Hematopoietic multipotent progenitor cell treated with erythropoietin and hydrocortisone succinate and interleukin-3 and kit ligand, for 17 days (in vitro differentiated cells): Measurements from ENCODE around the gene DENND5B.
"Not testable (repeated sequence)": the region's sequence is repeated elsewhere in the genome, so short reads cannot be mapped to it uniquely, and the experiment has no call there.

Experiments used
- DNase-seq: peaks from one replicate; pipeline ENCODE4 v3.0.0-alpha.2; 2015; ENCODE audit warnings: low spot score

Gene DENND5B

DNA sequence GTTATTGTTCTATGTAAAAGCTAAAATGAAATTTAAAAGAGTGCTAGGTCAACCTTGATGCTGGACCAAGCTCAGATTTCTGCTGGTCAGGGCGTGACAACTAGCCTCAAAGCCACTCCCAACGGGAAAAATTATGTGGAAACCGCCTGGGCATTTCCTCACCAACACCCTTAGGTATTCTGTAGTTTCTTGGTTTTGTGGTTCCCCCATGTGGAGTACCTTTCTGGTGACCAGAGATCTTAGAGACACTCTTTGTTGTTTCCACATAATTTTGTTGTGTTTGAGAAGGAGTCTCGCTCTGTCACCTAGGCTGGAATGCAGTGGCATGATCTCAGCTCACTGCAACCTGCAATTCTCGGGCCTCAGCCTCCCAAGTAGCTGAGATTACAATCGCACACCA lies 119.9 kb downstream of the DENND5B start:
- no peak for DNase-seq

DNA sequence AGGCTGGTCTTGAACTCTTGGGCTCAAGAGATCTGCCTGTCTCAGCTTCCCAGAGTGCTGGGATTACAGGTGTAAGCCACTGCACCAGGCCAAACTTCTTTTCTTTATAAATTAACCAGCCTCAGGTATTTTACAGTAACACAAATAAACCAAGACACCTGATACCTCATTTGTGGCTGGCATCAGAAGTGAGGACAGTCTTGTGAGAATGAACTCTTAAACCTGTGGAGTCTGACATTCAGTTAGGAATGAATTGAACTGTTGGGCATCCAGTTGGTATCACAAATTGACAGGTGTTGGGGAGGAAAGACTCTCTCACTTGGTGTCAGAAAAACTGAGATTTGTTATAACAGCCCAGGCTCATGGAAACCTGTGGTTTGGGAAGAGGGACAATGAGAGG lies 120.5 kb downstream of the DENND5B start:
- no peak for DNase-seq

GRCh38 chr12:31466768-31467167 lies 124.2 kb downstream of the DENND5B start:
- no peak for DNase-seq

DNA sequence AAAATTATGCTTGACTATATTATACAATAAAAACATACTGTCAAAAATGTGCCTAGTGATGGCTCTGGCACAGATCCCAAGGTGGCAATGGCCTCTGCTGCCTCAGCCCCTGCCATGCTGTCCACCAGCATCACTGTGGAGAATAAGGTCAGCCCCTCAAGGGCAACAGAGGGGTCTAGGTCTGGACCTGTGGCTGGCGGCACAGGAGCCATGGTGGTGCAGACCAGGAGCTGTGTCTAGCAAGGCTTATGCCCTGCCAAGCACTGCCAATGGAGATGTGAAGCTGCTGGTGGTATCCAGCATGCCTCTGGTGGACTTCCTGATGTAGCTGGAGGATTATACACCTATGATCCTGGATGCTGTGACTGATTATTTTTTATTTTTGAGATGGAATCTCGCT lies 125.9 kb downstream of the DENND5B start:
- DNase-seq = no peak

DNA sequence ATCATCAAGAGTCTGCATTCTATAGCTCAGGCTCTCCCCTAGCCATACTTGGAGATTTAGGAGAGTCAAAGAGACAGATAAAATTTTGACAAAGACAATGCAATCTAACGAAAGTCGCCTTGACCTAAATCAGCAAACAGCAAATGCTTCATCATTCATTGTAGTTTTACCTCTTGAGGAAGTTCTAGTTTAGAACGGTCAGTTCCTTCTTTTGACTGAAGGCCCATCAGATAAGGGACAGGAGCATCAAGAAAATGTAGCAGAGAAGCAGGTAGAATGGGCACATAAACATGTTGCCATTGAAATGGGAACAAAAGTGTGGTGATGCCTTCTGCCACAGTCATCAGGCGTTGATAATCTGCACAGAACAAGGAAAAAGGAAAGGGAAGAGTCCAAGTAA lies 130.9 kb downstream of the DENND5B start:
- DNase-seq = no peak

DNA sequence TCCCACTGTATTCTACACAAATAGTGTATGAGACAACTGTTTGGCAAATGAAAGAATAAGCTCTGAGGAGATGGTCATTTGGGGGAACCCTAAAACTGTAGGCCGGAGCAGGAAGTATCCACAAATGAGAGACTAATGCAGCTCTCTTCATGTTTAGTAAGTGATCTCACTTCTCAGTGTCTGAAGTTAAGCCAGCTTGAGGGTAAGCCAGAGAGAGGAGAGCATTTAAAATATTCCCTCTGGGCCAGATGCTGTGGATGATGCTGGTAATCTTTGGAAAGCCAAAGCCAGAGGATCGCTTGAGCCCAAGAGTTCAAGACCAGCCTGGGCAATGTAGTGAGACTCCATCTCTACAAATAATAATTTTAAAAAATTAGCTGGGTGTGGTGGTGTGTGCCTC lies 134.4 kb downstream of the DENND5B start:
- no peak for DNase-seq

DNA sequence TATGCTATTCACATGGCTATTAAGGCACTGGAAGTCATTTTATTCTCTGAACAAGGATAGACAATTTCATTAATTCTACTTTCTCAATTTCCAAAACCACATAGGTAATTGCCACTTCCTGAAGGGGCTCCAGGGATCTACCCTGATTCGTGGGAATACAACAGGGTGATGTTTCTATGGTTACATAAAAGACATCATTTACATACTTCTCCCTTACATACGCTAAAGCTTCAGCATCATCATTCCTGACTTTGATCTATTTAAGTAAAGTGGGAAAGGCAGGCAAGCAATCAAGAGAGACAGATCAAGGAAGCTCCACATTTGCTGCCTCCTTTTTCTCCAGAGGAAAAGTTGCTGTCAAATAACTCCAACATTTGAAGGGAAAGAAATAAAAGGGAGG lies 146.2 kb downstream of the DENND5B start:
- DNase-seq = no peak

DNA sequence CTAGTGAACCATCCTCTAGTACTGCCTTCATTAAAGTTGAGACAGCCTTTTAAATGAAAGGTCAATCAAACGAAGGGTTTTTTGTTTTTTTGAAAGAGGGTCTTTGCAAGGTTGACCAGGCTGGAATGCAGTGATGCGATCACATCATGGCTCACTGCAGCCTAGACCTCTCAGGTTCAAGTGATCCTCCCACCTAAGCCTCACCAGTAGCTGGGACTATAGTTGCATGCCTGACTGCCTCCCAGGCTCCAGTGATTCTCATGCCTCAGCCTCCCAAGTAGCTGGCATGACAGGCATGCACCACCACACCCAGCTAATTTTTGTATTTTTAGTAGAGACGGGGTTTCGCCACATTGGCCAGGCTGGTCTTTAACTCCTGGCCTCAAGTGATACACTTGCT lies 150.3 kb downstream of the DENND5B start:
- no peak for DNase-seq

DNA sequence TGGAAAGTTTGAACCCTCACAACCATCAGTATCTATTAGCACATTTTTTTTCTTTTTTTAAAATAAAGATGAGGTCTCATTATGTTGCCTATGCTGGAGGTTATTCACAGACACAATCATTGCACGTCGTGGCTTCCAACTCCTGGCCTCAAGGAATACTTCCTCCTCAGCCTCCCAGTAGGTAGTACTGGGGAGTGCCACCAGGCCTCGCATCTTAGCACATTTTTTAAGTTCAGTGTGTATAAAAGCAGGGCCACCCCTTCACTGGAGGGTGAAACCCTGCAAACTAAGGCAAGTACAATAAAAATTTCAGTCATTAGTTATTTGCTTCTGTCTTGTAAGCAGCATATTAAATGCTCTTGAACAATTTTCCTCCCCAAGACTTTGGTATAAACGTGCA lies 150.8 kb downstream of the DENND5B start:
- DNase-seq = no peak

DNA sequence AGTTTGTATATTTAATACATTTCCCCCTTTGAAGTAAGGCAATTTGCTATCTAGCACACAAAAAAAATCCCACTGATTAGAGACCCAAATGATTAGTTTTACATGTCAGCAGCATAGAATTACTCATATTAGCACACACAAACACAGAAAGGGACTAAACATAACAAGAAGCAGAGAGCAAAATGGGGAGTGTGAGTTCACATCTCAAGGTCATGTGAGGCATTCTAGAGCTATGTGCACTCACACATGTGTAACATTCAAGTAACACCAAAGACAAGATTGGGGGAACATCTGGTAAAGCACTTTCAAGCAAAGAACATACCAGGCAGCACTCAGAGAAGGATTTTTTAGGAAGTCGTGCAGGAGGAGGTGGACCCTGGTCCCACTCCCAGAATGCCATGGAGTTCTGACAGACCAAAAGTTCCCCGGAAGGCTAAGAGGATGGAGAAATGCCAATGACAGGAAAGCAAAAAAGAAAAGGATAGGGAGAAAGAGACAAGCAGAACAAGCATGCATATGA lies 159.2 kb downstream of the DENND5B start:
- no peak for DNase-seq

- no peak for DNase-seq
These were observed 167.5 kb downstream of the DENND5B start for GRCh38 chr12:31423405-31423804.

DNA sequence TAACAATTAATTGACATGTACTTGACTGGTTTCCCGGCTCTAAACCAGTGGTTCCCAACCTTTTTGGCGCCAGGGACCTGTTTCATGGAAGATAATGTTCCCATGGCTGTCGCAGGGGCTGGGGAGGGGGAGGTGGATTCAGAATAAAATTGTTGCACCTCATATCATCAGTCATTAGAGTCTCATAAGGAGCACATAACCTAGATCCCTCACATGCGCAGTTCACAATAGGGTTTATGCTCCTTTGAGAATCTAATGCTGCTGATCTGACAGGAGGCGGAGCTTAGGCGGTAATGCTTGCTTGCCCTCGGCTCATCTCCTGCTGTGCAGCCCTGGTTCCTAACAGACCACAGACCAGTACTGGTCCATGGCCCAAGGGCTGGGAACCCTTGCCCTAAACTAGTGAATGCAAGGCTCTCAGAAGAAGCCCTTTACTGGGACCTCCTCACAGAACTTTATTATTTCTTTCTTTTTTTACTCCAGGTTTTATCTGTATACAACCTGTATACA lies 178.6 kb downstream of the DENND5B start:
- DNase-seq = no peak

GRCh38 chr12:31408763-31409162 lies 182.2 kb downstream of the DENND5B start:
- no peak for DNase-seq

DNA sequence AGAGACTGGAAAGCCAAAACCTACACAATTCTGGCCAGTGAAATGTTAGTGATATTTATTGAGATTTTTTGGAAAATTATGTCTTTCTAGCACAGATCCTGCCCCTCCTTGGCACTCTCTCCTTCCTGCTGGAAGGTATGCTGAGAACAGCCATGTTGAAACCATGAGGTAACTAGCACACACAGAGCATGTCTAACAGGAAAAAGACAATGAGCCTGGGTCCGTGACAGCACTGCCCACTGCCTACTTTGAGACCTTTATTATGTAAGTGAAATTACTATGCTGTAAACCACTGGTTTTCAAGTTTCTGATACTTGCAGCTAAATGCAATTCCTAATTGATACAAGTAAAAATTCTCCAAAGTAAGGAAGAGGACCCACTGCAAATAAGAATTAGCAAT lies 183.4 kb downstream of the DENND5B start:
- no peak for DNase-seq

DNA sequence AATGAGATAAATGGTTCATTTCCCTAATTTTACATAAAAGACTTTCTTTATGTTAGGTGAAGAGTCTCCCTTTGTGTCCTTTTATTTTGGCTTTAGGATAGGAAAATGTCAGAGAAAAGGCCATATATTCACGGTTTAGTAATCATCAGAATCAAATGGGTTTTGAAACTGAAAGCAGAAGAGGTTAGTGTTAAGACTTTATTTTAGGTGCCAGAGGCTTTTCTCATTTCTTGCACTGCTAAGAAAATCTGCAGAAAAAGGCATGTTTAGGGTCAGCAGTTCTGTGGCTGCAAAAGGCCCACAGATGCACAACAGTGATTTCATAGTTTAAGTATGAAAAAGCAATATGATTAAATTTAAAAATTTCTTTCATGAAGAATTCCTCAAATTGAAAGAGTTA lies 184.6 kb downstream of the DENND5B start:
- no peak for DNase-seq

GRCh38 chr12:31405021-31405420 lies 185.9 kb downstream of the DENND5B start:
- DNase-seq = no peak

GRCh38 chr12:31403099-31403607 lies 187.8 kb downstream of the DENND5B start:
- DNase-seq = peak; percentile 44

DNA sequence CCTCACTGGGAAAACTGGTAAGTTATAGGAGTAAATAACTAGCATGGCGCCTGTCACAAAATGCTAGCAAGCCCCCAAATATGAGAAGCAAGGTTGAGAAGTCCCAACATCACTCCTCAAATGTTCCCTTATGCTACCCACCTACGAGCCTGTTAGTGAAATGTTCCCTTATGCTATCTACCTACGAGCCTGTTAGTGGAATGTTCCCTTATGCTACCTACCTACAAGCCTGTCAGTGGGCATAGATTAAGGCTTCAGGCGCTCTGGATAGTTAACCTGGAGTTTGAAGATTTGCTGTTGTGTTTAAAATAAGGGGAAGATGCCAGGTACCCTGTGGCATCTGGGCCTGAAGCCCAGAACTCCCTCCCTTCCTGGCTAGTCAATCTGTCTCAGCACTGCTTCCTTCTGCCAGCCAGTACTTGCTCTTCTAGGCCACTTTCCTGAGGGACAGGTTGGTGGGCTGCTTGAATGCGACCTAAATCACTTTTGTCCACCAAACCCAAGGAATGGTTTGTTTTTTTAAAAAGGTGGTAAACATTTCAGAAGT lies 197.9 kb downstream of the DENND5B start:
- DNase-seq = no peak

- DNase-seq = no peak
These were observed 199.9 kb downstream of the DENND5B start for GRCh38 chr12:31390991-31391390.

- DNase-seq = no peak
These were observed 202.2 kb downstream of the DENND5B start for GRCh38 chr12:31388713-31389112.

DNA sequence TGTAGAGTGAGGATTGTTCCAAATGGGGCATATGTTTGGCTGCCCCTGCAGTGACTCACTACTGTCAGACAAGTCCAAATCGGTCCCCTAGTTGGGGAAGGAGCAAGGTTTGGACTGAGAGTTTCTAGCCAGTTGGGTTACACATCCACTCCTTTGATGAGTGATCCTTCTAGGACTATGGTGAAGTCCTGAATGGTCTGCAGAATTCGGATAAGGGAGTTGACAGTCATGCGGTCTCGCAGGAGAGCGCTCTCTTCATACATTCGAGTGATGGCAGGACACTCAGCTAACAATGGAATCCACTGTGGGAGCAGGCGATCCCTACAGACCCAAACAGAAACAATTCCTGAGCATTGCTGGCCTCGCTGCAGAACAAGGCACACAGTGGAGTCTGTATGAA lies 203.5 kb downstream of the DENND5B start:
- DNase-seq = no peak

DNA sequence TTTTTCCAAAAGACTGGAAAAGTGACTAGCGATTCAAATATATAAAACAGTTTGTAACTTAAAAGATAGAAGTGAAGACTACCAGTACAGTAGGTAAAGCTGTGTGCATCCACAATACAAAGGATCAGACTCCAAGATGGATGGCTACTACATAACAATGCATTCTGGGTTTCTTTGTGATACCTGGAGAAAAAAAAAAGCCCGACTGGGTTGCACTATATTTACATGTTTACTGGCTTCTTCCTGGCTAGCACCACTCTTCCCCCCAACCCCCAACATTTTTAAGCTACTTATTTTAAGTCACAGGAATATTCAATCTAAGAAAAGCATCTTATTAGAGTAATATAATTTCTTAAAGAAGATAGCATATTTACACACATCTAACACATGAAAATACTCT lies 203.9 kb downstream of the DENND5B start:
- DNase-seq = no peak

DNA sequence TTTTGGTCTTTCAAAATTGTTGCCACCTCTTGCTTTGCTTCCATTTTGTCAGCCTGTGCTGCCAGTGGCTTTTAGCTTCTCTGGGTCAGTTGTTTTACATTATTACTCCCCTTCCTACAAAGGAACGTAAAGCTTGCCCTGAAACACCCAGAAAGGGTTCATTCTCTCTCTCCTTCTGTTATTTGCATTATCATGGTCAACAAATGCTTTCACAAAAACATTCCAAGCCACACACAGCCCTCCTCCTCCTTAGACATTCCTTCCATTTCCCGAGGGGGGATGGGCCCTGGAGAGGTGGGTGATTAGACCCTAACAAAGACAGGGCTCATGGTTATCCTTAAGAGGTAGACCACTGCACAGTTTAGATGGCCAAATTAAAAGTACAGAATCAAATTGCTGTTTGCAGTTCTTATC lies 204.6 kb downstream of the DENND5B start:
- DNase-seq = no peak

GRCh38 chr12:31377210-31377609 lies 213.7 kb downstream of the DENND5B start:
- not testable (repeated sequence) for DNase-seq
